HUES6 (cell line): ENCODE measurements around the gene ABCA4.

ENCODE experiments used
- H3K27ac ChIP-seq: 2 replicates; pipeline ENCODE4 v1.7.0; 2013; ENCODE audit warnings: low read depth, mild to moderate bottlenecking, low read length, inconsistent platforms
- H3K27me3 ChIP-seq: 2 replicates; pipeline ENCODE4 v1.6.1; 2013; ENCODE audit warnings: low read length; ENCODE audit not compliant: control insufficient read depth, insufficient read depth
- H3K36me3 ChIP-seq: 2 replicates; pipeline ENCODE4 v1.6.1; 2013; ENCODE audit warnings: low read length; ENCODE audit not compliant: control insufficient read depth, insufficient read depth
- H3K4me1 ChIP-seq: 2 replicates; pipeline ENCODE4 v1.6.1; 2013; ENCODE audit warnings: low read length; ENCODE audit not compliant: control insufficient read depth, insufficient read depth
- H3K4me3 ChIP-seq: 2 replicates; pipeline ENCODE4 v1.5.1; 2013; ENCODE audit warnings: low read depth, low read length
- H3K9ac ChIP-seq: one replicate; pipeline ENCODE4 v1.6.1; 2013; ENCODE audit warnings: mild to moderate bottlenecking, low read length
- H3K9me3 ChIP-seq: 2 replicates; pipeline ENCODE4 v1.6.1; 2013; ENCODE audit warnings: low read depth, low read length; ENCODE audit not compliant: control insufficient read depth, insufficient read depth

ABCA4 gene

DNA sequence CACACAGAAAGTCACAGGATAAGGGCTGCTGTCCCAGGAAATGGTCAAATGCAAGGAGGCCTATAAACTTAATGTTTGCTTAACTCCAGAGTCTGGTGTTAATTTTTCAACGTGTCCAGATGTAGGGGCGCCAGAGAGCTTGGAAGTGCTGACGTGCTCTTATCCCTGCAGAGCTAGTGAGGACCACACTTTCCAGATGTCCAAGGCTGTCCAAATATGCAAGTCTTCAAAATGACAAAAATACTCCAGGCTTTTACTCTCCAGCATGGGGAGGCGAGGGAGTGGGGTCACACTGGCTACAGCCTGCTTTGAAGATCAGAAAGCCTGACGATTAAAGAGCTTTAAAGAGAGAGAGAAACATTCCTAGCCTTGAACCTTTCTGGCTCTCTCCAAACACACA lies 57.6 kb downstream of the ABCA4 start:
- Histone ChIP-seq H3K9me3 (no peaks in the 10 kb centered on the region), H3K9ac (no peak overlapping the region), H3K4me1 (peaks cover 22% of the 10 kb centered on the region; the same call in 1 of the 2 replicates), H3K4me3 (no peak overlapping the region), H3K36me3 (no peaks in the 10 kb centered on the region), H3K27ac (no peak overlapping the region), H3K27me3 (peaks cover 24% of the 10 kb centered on the region)

DNA sequence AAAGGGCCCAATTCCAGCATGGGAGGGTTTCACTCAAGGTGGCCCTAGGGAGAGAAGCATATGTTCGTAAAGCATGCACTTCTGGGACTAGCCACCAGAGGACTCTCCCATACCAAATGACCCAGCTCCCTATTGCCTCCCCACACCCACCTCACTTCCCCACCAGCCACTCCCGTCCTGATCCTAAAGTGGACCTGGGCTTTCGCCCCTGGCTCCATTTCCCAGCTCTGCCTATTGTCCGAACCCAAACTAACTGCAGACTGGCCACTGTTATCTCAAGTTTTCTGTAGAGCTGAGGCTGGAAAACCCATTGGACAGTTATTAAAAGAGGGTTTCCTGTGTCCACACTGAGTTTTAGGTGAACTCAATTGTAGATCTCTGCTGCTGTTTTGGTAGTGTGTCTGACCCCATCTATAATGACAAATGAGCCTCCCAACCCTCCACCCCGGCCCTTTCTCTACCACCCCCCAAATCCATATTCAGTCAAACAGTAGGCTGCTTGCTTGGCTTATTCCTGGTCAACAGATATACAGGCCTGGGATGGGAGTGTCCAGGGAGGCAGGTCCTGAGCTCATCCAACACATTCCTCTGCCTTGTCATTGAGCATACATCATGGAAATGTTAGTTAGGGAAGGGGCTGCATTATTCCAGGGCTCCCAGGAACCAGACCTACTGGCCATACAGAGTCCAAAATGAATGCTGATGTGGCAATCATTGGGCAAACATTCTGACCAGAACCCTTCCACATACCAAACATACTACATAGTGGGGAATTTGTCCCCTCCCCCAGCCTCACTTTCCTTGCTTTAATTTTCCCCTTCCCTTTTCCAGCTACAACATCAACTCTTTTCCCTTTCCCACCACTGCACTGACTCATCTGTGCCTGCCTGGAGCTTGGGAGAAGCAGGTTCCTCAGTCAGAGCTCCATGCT lies 59.2 kb downstream of the ABCA4 start:
- Histone ChIP-seq H3K27ac (no peak overlapping the region), H3K9me3 (no peaks in the 10 kb centered on the region), H3K9ac (peak overlapping the region; percentile 20), H3K36me3 (no peaks in the 10 kb centered on the region), H3K27me3 (peaks cover 12% of the 10 kb centered on the region), H3K4me1 (peaks cover 21% of the 10 kb centered on the region; the same call in 1 of the 2 replicates), H3K4me3 (no peak overlapping the region)

DNA sequence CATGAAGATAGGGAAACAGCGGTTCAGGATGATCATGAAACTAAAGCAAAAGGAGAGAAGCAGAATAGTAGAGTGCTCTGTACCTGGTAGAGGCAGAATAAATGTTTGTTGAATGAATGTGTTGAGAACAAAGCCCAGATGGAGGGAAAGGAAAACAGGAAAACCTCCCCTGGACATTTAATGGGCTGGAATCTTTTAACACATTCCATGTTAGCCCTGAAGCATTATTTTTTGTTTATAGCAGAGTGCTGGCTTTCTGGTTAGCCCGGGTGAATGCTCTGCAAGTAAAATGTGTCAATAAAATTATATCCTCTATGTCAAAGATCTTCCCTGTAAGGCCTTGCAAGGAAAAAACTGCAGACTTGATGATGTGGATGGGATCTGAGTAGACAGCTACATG lies 60.2 kb downstream of the ABCA4 start:
- Histone ChIP-seq H3K4me1 (peaks cover 24% of the 10 kb centered on the region; the same call in 1 of the 2 replicates), H3K27ac (no peak overlapping the region), H3K9ac (no peak overlapping the region), H3K9me3 (no peaks in the 10 kb centered on the region), H3K27me3 (peaks cover 12% of the 10 kb centered on the region), H3K36me3 (no peaks in the 10 kb centered on the region), H3K4me3 (no peak overlapping the region)

DNA sequence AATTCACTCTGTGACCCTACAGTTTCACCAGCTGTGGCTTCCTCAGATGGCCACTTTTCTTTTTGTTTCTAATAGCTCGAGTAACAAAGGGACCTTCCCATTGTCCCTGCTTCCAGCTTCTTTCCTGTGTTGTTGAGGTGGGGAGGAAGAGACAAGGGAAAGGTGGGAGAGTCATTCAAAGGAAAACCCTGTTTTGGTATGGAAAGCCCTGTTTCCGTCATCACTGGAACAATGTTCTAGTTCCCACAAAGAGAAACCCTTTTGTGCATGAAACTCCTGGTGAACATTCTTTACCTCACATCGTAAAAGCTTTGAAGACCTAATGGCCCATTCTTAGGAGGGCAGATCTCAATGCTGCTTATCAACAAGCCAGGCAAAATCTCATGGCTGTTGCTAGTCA lies 62.2 kb downstream of the ABCA4 start:
- no peak overlapping the region for H3K27ac ChIP-seq

DNA sequence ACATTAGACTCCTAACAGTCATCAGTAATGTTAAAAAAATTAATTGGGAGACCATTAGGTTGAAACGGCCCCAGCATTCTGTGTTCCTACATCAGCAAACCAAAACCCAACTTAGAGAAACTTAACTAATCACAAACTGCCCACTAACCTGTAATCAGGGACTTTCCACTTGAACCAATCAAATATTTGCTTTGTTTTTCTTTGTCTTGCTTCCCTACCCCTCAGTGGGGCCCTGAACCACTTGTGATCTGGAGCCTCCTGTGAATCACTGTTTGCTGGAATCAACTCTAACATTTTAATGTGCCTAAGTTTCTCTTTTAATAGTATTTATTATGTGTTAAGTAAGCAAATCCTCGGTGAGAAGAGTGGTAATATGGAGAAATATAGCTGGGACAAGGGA lies 64.0 kb downstream of the ABCA4 start:
- peaks cover 9% of the 10 kb centered on the region; the same call in 1 of the 2 replicates for H3K4me1 ChIP-seq
- H3K27me3 ChIP-seq, result no peaks in the 10 kb centered on the region
- no peaks in the 10 kb centered on the region for H3K9me3 ChIP-seq
- H3K9ac ChIP-seq, result no peak overlapping the region
- H3K27ac ChIP-seq, result no peak overlapping the region
- H3K4me3 ChIP-seq, result no peak overlapping the region
- H3K36me3 ChIP-seq, result no peaks in the 10 kb centered on the region

More for the DNA sequence above, 62.2 kb downstream of the ABCA4 start:
- no peak overlapping the region for H3K4me3 ChIP-seq
- 0 out of 2 replicates have a peak, but pooled peaks cover under 1% of the 10 kb centered on the region for H3K27me3 ChIP-seq
- no peaks in the 10 kb centered on the region for H3K9me3 ChIP-seq
- no peaks in the 10 kb centered on the region for H3K36me3 ChIP-seq
- peaks cover 17% of the 10 kb centered on the region; the same call in 1 of the 2 replicates for H3K4me1 ChIP-seq
- no peak overlapping the region for H3K9ac ChIP-seq

DNA sequence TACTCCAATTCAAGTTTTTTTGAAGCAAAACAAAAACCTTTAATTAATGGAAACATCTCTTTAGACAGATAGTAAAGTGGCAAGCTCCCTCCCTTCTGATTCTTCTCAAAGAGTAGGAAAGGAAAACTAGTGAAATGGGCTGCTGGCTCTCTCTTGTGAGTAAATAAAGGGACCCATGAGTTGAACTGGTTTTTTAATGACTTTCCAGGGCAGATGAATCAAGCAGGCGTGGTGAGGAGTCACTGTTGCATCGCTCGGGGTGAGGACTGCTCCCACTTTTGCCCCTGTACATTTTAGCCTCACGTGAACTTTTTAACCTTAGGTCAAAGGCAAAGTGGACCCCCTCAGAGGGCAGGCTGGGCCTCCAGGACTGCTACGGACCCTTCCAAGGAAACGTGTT lies 64.8 kb downstream of the ABCA4 start:
- H3K9me3 ChIP-seq, result no peaks in the 10 kb centered on the region
- no peak overlapping the region for H3K9ac ChIP-seq
- peaks cover 3% of the 10 kb centered on the region; the same call in 1 of the 2 replicates for H3K4me1 ChIP-seq
- H3K36me3 ChIP-seq, result no peaks in the 10 kb centered on the region
- H3K4me3 ChIP-seq, result no peak overlapping the region
- H3K27me3 ChIP-seq, result no peaks in the 10 kb centered on the region
- no peak overlapping the region for H3K27ac ChIP-seq

DNA sequence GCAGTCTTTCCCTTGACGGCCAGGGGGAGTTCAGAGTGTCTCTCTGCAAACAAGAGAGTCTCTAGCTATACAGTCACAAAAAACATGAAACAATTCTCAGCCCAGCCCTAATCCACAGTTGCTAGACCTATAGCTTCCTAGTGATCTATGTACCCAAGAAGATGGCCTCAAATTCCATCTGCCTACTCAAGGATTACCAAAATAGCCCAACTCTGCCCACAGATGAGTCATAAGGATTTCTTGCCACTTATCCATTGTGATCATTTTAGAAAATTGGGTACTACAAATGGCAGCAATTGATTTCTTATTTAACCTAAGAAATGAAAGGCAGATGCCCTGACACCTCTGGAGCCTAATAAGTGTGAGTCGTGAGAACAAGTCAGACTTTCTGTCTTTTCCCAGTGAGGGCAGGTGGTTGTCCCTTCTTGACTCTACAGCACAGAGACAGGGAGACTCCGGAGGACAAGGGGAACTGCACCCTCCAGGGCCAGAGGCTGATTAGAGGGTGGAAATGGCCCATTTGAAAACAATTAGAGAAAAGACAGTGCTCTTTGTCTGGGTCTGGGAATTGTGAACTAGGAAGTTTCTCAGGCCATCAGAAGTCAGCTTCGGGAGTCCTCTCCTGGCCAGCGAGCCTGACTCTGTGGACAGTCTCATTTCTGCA lies 65.4 kb downstream of the ABCA4 start:
- Histone ChIP-seq H3K27me3 (no peaks in the 10 kb centered on the region), H3K36me3 (no peaks in the 10 kb centered on the region)

DNA sequence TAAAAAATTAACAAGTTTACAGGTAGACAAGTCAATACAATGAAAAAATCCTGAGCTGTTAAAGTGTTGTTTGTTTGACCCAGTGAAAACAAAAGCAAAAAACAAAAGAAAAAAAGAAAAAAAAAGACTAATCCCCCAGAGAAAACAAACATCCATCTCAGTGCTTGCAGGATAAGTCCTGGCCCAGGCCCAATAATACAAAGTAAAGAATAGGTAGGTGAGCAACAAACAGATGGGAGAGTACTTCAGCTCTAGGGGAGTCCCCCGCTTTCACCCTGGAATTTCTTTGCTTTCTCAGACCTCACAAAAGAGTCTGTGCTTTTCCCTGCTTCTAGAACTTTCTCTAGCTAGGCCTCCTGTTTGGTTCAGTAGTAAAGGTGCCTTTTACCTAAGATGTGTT lies 70.3 kb downstream of the ABCA4 start:
- Histone ChIP-seq H3K27me3 (no peaks in the 10 kb centered on the region), H3K4me3 (no peak overlapping the region), H3K9me3 (no peaks in the 10 kb centered on the region), H3K36me3 (no peaks in the 10 kb centered on the region), H3K9ac (no peak overlapping the region), H3K4me1 (peaks cover 16% of the 10 kb centered on the region), H3K27ac (no peak overlapping the region)

More for the DNA sequence above, 65.4 kb downstream of the ABCA4 start:
- Histone ChIP-seq H3K9ac (no peak overlapping the region), H3K9me3 (no peaks in the 10 kb centered on the region), H3K27ac (no peak overlapping the region), H3K4me3 (no peak overlapping the region), H3K4me1 (peaks cover 3% of the 10 kb centered on the region; the same call in 1 of the 2 replicates)

DNA sequence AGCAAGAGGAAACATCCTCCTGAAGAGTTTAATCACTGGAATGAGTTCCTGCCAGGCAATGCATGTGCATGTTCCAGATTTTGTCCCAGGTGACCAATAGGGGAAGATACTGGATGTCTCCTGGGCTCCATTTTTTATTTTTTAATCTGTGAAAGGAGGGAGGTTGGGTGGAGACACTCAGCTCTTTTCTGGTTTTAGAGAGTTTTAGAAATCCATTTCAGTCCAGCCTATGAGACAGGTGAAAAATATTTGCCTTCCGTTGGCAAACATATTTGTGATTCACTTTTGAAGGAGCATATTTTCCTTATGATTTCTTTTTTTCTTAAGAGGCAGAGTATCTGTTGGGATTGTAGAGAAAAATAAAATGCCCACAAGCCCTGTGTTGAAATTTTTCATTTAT lies 70.7 kb downstream of the ABCA4 start:
- H3K4me3 ChIP-seq, result no peak overlapping the region
- H3K9me3 ChIP-seq, result no peaks in the 10 kb centered on the region
- no peak overlapping the region for H3K27ac ChIP-seq
- no peaks in the 10 kb centered on the region for H3K36me3 ChIP-seq
- no peaks in the 10 kb centered on the region for H3K27me3 ChIP-seq
- H3K4me1 ChIP-seq, result peaks cover 16% of the 10 kb centered on the region
- no peak overlapping the region for H3K9ac ChIP-seq

DNA sequence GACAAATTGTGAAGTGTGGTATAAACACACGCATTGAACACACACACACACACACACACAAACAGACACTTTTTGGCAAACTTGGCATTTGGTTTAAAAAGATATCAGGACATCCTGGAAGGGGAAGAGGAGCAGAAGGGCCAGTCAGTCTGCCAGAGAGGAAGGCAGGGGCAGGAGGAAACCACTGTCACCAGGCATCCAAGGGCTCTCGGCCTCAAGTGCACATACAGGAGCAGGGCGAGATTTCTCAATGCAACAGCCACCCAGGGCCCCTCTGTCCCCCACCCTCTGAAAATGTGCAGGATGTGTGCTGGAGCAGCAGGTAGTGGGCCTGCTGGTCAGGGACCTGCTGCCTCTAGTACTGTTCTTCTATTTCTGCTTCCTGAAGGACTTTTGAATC lies 71.2 kb downstream of the ABCA4 start:
- H3K27ac ChIP-seq, result no peak overlapping the region
- H3K27me3 ChIP-seq, result no peaks in the 10 kb centered on the region
- no peaks in the 10 kb centered on the region for H3K9me3 ChIP-seq
- H3K4me1 ChIP-seq, result peaks cover 16% of the 10 kb centered on the region
- H3K36me3 ChIP-seq, result no peaks in the 10 kb centered on the region
- no peak overlapping the region for H3K9ac ChIP-seq
- H3K4me3 ChIP-seq, result no peak overlapping the region
